IPS-18c (cell line): Measurements from ENCODE around the gene OR4K15.
"Not testable (repeated sequence)": the region's sequence is repeated elsewhere in the genome, so short reads cannot be mapped to it uniquely, and the experiment has no call there.

Experiments used
- H3K4me3 ChIP-seq: 2 replicates; pipeline ENCODE4 v1.7.0; 2013; ENCODE audit warnings: low read depth, mild to moderate bottlenecking, low read length, moderate library complexity; ENCODE audit not compliant: insufficient read depth
- H3K9me3 ChIP-seq: one replicate; pipeline ENCODE4 v1.6.1; 2013; ENCODE audit warnings: mild to moderate bottlenecking, low read length, moderate library complexity; ENCODE audit not compliant: control insufficient read depth, insufficient read depth

Gene OR4K15, protein sequence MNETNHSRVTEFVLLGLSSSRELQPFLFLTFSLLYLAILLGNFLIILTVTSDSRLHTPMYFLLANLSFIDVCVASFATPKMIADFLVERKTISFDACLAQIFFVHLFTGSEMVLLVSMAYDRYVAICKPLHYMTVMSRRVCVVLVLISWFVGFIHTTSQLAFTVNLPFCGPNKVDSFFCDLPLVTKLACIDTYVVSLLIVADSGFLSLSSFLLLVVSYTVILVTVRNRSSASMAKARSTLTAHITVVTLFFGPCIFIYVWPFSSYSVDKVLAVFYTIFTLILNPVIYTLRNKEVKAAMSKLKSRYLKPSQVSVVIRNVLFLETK

DNA sequence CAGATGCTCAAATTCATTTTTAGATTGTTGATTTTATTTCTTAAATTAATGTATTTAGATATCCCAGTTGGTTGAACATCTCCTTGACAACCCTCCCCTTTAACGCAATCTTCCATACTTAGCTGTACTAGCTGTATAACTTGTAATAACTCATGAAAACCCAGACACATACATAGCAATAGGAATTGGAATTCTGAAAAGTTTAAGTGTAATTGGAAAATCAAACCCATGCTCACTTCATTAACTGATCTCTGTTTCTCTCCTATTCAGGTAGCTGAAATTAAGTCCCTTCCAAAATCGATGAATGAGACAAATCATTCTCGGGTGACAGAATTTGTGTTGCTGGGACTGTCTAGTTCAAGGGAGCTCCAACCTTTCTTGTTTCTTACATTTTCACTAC, at the start of gene OR4K15:
Gene OR4K15 (plus strand): TSS at position 301 of the 400 bp plus-strand sequence. CDS start 0 bp downstream, at position 301.
- peaks cover 4% of the 10 kb centered on the region for H3K9me3 ChIP-seq
- no peak within 1 kb of the TSS for H3K4me3 ChIP-seq

DNA sequence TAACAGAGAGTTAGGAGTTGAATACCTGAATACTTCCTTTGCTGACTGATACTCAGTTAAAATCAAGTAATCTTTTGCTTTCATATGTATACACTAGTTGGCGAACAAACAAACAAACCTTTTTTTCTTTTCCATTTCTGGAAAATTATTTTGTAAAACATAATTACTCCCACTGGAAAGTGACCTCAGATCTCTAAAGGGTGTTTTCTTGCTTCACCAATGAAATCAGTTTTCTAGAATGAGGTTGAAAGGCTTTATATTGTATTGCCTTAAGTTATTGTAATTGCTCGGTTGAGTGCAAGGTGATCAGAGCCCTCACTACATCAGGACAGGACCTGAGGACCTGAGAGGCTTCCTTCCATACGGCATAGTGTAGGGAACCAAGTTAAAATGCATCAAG, 44.8 kb upstream of the OR4K15 start, which contains the start of gene OR4K1:
Gene OR4K1 (plus strand): TSS at position 301 of the 400 bp plus-strand sequence. CDS start 4,750 bp downstream, outside the sequence.
- Histone ChIP-seq H3K9me3 (peaks cover 11% of the 10 kb centered on the region), H3K4me3 (no peak within 1 kb of the TSS)

- Histone ChIP-seq H3K4me3 (no peak overlapping the region), H3K9me3 (peaks cover under 1% of the 10 kb centered on the region)
These were observed 33.7 kb upstream of the OR4K15 start for GRCh38 chr14:19941668-19942067.

- H3K9me3 ChIP-seq: peaks cover 2% of the 10 kb centered on the region
- no peak overlapping the region for H3K4me3 ChIP-seq
These were observed 27.8 kb upstream of the OR4K15 start for GRCh38 chr14:19947413-19948090.

GRCh38 chr14:19949218-19949617, 26.2 kb upstream of the OR4K15 start:
- H3K4me3 ChIP-seq: no peak overlapping the region
- peaks cover 2% of the 10 kb centered on the region for H3K9me3 ChIP-seq

DNA sequence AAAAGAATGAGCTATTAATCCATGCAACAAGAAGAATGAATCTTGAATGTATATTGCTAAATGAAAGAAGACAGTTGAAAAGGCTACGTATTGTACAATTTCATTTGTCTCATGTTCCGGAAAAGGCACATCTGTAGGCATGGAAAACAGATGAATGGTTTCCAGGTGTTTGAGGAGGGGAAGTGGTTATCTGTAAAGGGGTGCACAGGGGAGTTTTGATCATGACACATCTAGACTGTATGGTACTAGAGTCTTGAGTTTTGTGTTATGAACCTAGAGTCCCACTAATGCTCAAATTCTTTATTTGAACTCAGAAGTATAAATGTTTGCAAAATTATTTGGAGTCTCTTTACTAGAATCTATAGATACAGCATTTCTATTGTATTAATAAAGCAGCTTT, 5.7 kb upstream of the OR4K15 start:
- H3K9me3 ChIP-seq, H3K4me3 ChIP-seq: not testable (repeated sequence)

- Histone ChIP-seq H3K4me3 (no peak overlapping the region), H3K9me3 (peaks cover 4% of the 10 kb centered on the region)
These were observed 547 bp upstream of the OR4K15 start for GRCh38 chr14:19974844-19975243.

GRCh38 chr14:19993438-19993837, 18.0 kb downstream of the OR4K15 start:
- no peak overlapping the region for H3K4me3 ChIP-seq
- peaks cover 12% of the 10 kb centered on the region for H3K9me3 ChIP-seq

GRCh38 chr14:20001863-20002262, 26.5 kb downstream of the OR4K15 start, which contains the start of gene OR4Q2:
Gene OR4Q2, plus strand, starts transcription at chr14:20002163.
- Histone ChIP-seq H3K4me3 (no peak within 1 kb of the TSS), H3K9me3 (peaks cover 8% of the 10 kb centered on the region)

DNA sequence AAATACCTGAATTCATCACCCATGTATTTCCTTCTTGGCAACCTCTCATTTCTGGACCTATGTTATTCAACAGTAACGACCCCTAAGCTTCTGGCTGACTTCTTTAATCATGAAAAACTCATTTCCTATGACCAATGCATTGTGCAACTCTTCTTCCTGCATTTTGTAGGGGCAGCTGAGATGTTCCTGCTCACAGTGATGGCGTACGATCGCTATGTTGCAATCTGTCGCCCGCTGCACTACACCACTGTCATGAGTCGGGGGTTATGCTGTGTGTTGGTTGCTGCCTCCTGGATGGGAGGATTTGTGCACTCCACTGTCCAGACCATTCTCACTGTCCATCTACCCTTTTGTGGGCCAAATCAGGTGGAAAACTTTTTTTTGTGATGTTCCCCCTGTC, 26.9 kb downstream of the OR4K15 start:
- Histone ChIP-seq H3K9me3 (peaks cover 8% of the 10 kb centered on the region), H3K4me3 (no peak overlapping the region)

DNA sequence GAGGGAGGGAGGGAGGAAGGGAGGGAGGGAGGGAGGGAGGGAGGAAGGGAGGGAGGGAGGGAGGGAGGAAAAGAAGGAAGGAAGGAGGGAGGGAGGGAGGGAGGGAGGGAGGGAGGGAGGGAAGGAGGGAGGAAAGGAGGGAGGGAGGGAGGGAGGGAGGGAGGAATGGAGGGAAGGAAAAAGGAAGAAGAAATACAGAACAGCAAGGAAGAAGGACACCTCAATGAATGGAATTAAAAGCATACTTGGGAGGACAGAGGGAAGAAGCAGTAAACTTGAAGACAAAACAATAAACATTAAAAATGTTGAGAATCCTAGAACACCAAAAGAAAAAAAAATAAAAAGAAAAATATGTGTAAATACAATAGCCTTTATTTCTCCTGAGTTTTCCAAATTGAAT, 32.8 kb downstream of the OR4K15 start:
- Histone ChIP-seq H3K4me3 (no peak overlapping the region), H3K9me3 (peaks cover 5% of the 10 kb centered on the region)

- H3K4me3 ChIP-seq: no peak within 1 kb of the TSS
- peaks cover 9% of the 10 kb centered on the region for H3K9me3 ChIP-seq
These were observed 44.0 kb downstream of the OR4K15 start, which contains the start of gene OR4K14 for GRCh38 chr14:20019257-20019865. Gene OR4K14, minus strand, starts transcription at chr14:20019307. Its CDS starts 4,114 bp downstream, at chr14:20015193.
